Transverse colon (tissue), 4 donors: Measurements from ENCODE around the gene TRAF6.

Experiments
- EP300 ChIP-seq: sonication (generic); formaldehyde crosslinking; IDR thresholded peaks from one replicate; pipeline ENCODE4 v1.6.1; 2017; ENCODE audit warnings: antibody characterized with exemption, low read depth
- POLR2A ChIP-seq: fragments of 450-650 bp; IDR thresholded peaks from one replicate; pipeline ENCODE4 v1.6.1; 2016; ENCODE audit warnings: antibody characterized with exemption, mild to moderate bottlenecking, moderate library complexity
- POLR2AphosphoS5 ChIP-seq, 3 donors: sonication (generic); formaldehyde crosslinking; IDR thresholded peaks; one replicate each; pipeline ENCODE4 v1.6.1; 2016; ENCODE audit warnings: antibody characterized with exemption in 3 of 3
- TF ChIP-seq, protein P1 (sequence below), 5 experiments: fragments of 200-600 bp in 3 of 5; fragments of 450-650 bp in 2 of 5; sonication (generic) in 3 of 5; IDR thresholded peaks; 1 replicate in 2 of 5; 2 replicates in 3 of 5; pipeline ENCODE4 v1.5.1; 2016 to 2017; ENCODE audit warnings: antibody characterized with exemption in 5 of 5, inconsistent platforms in 3 of 5, mild to moderate bottlenecking in 2 of 5, moderate library complexity in 1 of 5

DNA sequence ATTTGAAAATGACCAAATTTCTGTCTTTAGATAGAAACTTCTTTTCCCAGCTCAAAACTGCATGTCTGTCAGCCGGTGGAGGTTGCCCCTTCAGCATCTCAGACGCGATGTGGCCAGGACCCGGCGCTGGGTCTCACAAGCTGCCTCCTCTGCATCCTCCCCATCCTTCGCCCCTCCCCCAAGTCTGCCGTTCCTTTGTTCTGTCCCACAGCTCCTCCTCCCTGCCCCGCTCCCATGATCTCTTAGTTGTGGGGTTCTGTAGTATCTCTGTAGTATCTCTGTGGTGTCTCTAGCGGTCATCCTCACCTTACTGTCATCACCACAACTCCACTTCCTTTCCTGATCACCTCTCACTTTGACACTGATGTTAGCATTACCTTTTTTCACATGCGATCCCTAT lies 49.9 kb downstream of the TRAF6 start:
- TF ChIP-seq, protein P1, sequence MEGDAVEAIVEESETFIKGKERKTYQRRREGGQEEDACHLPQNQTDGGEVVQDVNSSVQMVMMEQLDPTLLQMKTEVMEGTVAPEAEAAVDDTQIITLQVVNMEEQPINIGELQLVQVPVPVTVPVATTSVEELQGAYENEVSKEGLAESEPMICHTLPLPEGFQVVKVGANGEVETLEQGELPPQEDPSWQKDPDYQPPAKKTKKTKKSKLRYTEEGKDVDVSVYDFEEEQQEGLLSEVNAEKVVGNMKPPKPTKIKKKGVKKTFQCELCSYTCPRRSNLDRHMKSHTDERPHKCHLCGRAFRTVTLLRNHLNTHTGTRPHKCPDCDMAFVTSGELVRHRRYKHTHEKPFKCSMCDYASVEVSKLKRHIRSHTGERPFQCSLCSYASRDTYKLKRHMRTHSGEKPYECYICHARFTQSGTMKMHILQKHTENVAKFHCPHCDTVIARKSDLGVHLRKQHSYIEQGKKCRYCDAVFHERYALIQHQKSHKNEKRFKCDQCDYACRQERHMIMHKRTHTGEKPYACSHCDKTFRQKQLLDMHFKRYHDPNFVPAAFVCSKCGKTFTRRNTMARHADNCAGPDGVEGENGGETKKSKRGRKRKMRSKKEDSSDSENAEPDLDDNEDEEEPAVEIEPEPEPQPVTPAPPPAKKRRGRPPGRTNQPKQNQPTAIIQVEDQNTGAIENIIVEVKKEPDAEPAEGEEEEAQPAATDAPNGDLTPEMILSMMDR (IDR thresholded peaks at IDR 0.05): no peak
- no peak for TF ChIP-seq EP300
- TF ChIP-seq POLR2AphosphoS5 (IDR thresholded peaks at IDR 0.05): no peak
- no peak for TF ChIP-seq POLR2A
